T-helper 1 cell treated with Interleukin-12 subunit alpha and Interleukin-12 subunit beta and Interleukin-4 antibody, amounts not matched to agents 30 ng/mL and 1 ng/mL, for 36 hours (primary cell): ENCODE measurements around the gene INPP5F. TPM values are rescaled to one million over a fixed set of nuclear protein-coding genes. Genes with fewer than 3 reads are reported as not detected.

Experiments used
- intact Hi-C: fragments of 100-400 bp; cut with micrococcal nuclease; formaldehyde crosslinking; loops from one replicate; pipeline ENCODE4 v1.15.1; 2024
- total RNA-seq: library from RNA; stranded (reverse); gene quantifications from 2 replicates; pipeline ENCODE4 v1.2.3, GENCODE V29; 2022

The INPP5F gene, protein sequence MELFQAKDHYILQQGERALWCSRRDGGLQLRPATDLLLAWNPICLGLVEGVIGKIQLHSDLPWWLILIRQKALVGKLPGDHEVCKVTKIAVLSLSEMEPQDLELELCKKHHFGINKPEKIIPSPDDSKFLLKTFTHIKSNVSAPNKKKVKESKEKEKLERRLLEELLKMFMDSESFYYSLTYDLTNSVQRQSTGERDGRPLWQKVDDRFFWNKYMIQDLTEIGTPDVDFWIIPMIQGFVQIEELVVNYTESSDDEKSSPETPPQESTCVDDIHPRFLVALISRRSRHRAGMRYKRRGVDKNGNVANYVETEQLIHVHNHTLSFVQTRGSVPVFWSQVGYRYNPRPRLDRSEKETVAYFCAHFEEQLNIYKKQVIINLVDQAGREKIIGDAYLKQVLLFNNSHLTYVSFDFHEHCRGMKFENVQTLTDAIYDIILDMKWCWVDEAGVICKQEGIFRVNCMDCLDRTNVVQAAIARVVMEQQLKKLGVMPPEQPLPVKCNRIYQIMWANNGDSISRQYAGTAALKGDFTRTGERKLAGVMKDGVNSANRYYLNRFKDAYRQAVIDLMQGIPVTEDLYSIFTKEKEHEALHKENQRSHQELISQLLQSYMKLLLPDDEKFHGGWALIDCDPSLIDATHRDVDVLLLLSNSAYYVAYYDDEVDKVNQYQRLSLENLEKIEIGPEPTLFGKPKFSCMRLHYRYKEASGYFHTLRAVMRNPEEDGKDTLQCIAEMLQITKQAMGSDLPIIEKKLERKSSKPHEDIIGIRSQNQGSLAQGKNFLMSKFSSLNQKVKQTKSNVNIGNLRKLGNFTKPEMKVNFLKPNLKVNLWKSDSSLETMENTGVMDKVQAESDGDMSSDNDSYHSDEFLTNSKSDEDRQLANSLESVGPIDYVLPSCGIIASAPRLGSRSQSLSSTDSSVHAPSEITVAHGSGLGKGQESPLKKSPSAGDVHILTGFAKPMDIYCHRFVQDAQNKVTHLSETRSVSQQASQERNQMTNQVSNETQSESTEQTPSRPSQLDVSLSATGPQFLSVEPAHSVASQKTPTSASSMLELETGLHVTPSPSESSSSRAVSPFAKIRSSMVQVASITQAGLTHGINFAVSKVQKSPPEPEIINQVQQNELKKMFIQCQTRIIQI
- 8.5 and 9.4 TPM in 2 replicates for total RNA-seq

DNA sequence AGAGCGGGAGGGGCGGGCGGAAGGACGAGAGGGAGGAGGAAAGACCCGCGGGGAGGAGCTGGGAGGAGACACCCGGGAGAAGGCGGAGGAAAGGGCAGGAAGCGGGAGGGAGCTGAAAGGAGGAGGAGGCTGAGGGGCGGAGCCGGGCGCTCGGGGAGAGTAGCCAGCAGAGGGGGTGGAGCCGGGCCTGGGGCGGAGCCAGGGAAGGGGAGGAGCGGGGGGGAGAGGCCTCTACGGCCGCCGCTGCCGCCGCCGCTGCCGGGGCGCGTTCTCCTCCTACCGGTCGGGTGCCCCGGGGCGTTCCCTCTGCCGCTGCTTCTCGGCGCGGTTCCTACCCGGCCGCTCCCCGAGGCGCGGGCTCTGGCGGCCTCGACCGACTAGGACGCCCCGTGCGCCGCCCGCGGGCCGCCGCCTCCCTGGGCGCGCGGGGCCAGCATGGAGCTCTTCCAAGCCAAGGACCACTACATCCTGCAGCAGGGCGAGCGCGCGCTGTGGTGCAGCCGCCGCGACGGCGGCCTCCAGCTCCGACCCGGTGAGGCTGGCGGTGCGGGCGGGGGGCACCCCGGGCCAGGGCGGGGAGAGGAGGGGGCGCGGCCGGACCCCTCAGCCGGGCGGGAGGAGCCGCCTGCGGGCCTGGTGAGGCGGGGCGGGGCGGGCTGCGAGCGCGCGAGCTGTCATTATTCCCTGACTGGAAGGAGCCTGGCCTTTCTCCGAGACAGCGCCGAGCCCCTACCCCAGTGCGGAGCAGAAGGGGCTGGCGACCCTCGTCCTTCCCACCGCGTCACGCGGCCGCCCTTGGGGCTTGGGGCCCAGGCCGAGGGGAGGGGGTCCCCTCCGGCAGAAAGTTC lies at the start of gene INPP5F:
TSS of gene INPP5F (plus strand) at position 223 of the 848 bp plus-strand sequence. CDS start at position 436, 213 bp downstream.
- intact Hi-C loops, result loop anchor here (1.0 to 10.0 kb wide), 16 partner anchors 17 to 1681 kb away; partner anchors contain the start of genes CACUL1, DENND10, EIF3A and MCMBP

DNA sequence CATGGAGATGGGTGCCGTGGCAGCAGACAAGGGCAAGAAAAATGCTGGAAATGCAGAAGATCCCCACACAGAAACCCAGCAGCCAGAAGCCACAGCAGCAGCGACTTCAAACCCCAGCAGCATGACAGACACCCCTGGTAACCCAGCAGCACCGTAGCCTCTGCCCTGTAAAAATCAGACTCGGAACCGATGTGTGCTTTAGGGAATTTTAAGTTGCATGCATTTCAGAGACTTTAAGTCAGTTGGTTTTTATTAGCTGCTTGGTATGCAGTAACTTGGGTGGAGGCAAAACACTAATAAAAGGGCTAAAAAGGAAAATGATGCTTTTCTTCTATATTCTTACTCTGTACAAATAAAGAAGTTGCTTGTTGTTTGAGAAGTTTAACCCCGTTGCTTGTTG lies 48.7 kb upstream of the INPP5F start:
- intact Hi-C loops, result no loop called here

DNA sequence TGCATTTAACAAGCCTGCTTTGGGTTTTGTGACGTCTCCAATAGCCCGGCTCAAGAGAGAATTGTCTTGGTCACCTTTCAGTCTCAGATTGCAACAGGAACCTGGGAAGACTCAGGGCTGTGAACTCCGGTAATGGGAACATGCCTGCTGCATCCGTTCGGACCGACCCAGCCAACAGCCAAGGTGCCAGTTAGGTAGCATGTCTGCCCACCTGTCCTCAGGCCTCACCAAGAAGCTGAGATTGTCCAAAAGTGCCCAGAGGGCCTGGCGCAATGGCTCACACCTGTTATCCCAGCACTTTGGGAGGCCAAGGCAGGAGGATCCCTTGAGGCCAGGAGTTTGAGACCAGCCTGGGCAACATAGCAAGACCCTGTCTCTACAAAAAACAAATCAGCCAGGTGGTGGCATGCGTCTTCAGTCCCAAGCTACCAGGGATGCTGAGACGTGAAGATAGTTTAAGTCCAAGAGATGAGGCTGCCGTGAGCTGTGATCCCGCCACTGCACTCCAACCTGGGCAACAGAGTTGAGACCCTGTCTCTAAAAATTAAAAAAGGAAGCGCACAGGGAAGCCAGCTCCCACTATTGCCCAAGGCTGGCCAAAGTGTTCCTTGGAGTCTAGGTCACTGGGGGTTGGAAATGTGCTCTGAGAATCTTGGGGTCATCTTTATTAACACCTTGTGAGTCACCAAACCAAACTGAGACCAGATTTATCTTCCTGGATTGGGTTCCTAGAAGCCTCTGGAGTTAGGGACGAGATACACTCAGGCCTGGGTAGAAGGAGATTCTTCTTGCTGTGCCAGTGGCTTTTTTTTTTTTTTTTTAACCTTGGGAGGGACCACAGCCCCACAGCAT lies 47.7 kb upstream of the INPP5F start:
- intact Hi-C loops, result no loop called here

DNA sequence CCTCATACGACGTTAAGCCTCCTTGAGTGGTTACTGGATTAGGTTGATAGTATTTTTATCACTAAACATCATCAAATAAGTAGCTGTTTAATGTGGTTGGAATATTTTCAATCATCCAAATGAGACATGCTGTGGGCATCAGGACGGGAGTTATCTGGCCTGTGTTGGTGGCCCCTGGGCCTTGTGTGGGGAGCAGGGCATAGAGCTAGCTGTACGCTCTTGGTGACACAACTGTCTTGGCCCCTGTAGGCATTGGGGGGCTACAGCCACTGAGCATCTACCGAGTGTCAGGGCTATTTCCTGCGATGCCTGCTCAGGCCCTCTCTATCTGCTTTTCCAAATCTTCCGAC lies 46.4 kb upstream of the INPP5F start:
- intact Hi-C loops, result no loop called here

DNA sequence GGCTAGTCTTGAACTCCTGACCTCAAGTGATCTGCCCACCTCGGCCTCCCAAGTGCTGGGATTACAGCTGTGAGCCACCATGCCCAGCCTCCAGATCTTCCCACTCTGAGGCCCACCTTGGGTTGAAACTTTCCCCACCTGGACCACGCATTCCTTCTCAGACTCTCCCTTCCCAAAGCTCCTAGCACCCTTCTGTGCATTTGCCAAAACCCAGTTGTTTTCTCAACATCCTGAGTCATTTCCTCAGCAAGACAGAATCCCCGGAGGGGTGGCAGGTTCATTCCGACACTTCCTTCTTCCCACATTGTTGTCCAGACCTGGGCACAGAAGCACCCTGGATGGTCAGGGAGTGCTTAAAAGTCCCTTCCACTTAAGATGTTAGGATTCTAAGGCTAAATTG lies 45.8 kb upstream of the INPP5F start:
- intact Hi-C loops, result no loop called here

DNA sequence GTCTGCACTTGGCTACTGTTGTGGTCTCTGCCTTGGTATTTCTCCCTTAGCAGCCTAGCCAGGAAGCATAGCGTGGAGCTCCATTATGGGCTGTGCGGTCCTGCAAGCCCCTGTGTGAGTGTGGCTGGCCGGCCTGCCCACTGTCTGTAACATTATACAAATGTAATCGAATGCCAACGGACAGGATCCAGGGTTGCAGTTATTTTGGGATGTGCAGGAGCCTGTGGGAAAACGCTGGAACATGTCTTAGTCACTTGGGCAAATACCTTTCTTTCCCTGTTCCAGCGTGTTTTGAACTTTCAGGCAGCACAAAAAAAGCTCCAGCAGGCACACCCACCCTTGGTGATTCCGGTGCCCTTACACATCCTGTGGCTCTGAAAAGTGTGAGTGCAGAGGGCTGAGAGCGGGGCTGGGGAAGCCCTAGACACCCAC lies 45.2 kb upstream of the INPP5F start:
- intact Hi-C loops, result no loop called here

DNA sequence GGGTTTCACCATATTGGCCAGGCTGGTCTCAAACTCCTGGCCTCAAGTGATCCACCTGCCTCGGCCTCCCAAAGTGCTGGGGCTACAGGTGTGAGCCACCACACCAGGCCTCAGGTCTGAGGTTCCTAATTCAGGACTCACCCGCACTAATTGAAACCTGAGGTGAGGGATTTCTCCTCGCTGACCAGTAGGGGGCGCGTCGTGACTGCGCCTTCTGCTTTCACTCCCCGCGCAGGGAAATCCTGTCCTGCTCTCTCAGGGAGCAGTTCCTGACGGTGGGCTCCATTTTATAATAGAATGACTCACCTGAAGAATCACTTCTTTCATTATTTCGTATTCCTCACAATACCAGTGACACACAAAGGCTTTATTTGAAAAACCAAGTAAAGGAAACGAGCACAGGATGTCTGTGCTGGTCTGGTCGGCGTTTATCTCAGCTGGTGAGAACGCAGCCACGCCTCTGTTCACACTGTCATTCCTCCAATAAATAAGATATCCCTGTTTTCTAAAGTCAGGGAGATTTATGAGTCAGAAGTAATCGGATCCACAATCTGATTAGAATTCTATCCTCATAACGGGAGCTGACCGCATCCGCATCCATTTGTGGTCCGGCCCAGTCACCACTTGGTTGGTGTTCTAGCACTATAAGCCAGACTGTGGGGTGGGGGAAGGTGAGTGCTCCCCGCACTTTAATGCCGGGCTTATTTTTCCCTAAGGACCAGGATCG lies 39.2 kb upstream of the INPP5F start:
- intact Hi-C loops, result loop anchor here (1.0 kb wide), 6 partner anchors 18 to 173 kb away; partner anchors contain the start of gene INPP5F

DNA sequence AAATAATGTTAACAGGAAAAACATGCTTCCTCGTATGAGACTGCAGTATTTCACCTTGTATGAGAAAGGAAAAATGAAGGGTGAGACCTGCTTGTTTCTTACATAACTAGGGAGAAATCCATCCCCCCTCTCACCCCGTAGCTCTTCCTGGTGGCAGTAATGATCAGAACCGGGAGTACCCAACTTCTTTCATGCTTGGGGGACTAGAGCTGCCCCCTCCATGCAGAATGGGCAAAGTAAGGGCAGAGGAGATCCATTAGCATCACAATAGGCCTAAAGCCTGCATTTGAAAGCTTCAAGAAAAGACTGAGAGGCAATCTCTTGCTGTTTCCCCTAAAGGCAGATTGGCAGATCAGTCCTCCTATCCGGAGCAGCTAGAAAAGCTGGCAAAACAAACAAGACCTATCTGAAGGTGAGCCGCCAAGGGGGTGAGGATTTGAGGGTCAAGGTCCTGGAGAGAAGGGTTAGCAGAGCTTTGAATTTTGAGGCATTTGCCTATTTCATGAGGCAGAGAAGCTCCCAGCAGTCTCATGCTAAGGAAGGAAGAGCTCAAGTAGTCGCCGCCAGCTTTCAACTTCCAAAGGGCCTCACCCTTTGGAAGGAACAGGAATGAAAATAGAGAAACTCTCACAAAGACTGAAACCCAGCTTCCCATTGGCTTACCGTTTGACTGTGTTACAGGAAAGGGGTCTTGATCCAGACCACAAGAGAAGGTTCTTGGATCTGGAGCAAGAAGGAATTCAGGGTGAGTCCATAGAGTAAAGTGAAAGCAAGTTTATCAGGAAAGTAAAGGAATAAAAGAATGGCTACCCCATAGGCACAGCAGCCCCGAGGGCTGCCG lies 38.4 kb upstream of the INPP5F start:
- intact Hi-C loops, result no loop called here

DNA sequence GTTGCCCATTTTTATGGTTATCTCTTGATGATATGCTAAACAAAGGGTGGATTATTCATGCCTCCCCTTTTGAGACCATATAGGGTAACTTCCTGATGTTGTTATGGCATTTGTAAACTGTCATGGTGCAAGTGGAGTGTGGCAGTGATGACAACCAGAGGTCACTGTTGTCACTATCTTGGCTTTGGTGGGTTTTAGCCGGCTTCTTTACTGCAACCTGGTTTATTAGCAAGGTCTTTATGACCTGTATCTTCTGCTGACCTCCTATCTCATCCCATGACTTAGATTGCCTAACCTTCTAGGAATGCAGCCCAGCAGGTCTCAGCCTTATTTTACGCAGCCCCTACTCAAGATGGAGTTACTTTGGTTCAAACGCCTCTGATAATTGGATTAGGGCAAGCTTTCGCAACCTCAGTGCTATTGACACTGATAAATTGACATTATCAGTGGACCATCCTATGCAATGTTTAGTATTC lies 37.8 kb upstream of the INPP5F start:
- intact Hi-C loops, result no loop called here

DNA sequence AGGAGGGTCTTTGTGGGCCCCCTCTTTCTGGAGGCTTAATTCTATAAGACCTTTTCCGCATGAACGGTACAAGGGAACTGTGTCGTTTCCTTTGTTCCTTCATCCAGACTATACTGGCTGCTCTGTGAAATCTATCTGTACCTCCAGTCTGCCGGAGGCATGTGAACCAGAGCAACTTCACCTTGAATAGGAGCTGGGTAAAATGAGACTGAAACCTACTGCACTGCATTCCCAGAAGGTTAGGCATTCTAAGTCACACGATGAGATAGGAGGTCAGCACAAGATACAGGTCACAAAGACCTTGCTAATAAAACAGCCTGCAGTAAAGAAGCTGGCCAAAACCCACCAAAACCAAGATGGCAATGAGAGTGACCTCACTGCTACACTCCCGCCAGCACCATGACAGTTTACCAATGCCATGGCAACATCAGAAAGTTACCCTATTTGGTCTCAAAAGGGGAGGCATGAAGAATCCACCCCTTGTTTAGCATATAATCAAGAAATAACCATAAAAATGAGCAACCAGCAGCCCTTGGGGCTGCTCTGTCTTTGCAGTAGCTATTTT lies 36.8 kb upstream of the INPP5F start:
- intact Hi-C loops, result no loop called here

DNA sequence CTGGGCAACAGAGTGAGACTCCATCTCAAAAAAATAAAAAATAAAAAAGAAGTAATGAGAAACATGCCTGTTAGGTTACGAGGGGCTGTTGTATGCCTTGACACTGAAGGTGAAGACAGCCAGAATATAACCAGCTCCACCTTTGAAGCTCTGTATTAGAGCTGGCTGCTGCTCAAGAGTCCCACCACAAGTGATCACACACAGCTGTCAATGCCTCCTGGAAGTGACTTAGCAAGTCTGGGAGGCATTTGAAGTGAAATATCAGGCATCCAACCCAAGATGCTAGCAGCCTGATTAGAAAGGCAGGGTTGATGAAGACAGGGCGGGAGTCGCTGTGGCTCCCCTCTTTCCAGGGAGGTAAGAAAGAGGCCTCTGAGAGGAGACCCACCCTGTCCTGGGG lies 34.1 kb upstream of the INPP5F start:
- intact Hi-C loops, result no loop called here

DNA sequence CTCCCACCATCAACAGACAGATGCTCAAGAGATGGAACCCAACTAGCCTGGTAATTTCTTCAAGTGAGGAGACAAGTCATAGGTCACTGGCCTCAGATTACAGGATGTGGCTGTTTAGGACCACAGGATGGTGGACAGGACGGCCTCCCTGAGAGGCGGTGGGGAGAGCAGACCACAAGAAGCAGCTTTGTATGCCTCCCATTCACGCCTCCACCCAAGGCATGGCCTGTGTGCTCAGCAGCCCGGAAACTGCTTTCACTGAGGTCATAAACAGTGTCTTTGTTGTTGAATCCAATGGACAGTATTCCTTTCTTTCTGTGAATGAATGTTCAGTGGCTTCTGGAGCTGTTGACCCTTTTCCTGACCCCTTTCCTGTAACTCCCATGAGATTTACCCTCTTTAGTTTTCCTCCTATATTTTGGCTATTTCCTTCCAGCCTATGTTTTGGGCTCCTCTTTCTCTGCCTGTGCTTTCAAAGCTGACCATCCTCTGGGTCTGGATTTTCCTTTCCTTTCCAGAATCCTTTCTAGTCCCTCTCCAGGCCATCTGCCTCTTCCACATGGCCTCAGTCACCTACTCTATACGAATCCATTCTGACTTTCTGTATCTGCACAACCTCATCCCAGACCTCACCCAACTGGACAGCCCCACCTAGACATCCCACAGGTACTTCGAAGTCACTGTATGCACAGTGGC lies 32.4 kb upstream of the INPP5F start:
- intact Hi-C loops, result no loop called here

DNA sequence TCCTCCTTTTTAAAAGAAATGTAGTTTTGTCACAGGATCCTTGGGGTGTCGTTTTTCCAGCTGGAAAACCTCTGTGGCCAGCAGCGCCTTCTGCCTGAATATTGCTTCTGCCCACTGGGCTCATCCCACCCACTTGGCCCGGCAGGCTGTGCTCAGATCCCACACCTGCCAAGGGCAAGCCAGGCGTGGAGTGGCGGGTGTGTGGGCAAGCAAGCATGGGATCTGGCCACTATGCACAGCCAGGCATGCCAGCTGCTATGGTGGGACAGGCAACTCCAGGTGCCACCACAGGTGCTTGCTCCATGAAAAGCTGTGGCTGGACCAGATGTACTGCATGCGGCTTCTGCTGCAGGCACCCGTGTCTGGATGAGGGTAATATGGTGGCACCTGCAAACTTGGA lies 31.2 kb upstream of the INPP5F start:
- intact Hi-C loops, result no loop called here

DNA sequence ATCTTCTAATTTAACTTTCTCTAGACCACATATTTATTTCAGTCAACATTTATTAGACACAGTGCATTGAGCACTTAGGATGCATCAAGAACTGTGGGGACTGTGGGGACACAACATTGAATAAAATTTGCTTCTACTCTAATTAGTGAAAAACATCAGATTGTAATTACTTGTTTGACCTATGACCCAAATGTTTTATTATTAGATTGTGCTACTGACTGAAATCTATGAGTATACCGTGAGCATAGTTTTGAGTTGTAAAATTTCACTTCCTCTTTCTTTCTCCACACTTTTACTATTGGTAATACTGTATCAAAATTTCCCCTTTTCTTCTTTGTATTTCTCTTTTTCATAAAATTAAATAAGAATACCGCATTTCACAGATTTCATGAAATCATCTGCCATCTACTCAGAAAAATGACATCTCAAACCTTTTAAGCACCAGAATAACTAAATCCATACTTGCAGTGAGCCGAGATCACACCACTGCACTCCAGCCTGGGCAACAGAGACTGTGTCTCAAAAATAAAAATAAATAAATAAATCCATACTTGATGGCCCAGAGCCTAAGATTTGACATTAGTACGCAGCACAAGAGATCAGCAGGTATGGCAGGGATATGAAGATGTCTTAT lies 25.4 kb upstream of the INPP5F start:
- intact Hi-C loops, result no loop called here

DNA sequence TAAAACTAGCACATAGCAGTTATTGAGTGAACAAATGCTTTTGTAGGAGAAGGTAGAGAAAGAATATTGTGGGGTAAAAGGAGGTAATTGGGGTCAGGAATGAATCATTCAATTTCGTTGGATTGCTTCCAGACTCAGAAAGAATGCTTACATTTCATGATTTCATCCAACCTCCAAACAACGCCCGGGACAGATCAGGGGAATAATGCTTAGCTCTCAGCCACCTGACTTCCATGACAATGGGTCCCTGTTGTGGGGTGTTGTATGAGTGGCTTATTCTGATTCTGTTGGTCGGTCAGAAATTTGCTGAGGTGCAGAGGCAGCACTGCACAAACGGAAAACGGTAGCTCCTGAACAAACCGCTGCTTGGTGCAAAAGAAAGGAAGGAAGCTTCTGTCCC lies 24.0 kb upstream of the INPP5F start:
- intact Hi-C loops, result no loop called here

DNA sequence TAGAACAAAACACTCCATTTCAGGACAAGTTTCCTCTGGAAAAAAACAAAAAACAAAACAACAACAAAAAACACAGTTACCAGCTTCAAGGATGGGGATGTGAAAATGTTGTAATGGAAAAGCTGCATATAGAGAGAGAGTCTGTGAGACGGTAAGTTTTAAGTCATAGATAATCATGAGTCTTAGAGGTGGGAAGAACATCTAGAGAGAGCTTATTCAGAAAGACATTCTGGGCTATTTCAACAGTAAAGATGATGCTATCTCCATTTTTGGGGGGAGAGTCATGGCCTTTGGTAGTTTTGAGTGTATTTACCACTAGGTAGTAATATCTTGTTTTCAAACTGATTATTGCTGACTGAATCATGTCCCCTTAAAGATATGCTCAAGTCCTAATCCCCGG lies 23.3 kb upstream of the INPP5F start:
- intact Hi-C loops, result no loop called here
